HT-29 (cell line): Measurements from ENCODE around the gene PDE7B. TPM values are rescaled to one million over a fixed set of nuclear protein-coding genes. Genes with fewer than 3 reads are reported as not detected.

ENCODE experiments used
- DNase-seq: peaks from one replicate; pipeline ENCODE4 v3.0.0-alpha.2; 2015; ENCODE audit warnings: low spot score
- total RNA-seq: library from RNA; depleted of rRNA; stranded (reverse); fragments of >200 nt; shearing (Covaris generic); gene quantifications from 2 replicates; pipeline ENCODE4 v1.2.3, GENCODE V29; 2014

The PDE7B gene
- total RNA-seq, 1 experiment from 2014 or later: not detected

GRCh38 chr6:135985471-135985870 lies 134.0 kb downstream of the PDE7B start:
- DNase-seq: no peak

GRCh38 chr6:135987226-135987625 lies 135.7 kb downstream of the PDE7B start:
- DNase-seq: no peak

- DNase-seq: no peak
Measured at GRCh38 chr6:135990439-135990838, 138.9 kb downstream of the PDE7B start.

- DNase-seq: no peak
Measured at GRCh38 chr6:135990855-135991464, 139.5 kb downstream of the PDE7B start.

- no peak for DNase-seq
Measured at GRCh38 chr6:135992739-135993138, 141.2 kb downstream of the PDE7B start.

- no peak for DNase-seq
Measured at GRCh38 chr6:135993361-135993760, 141.9 kb downstream of the PDE7B start.

GRCh38 chr6:135994857-135995544 lies 143.5 kb downstream of the PDE7B start:
- no peak for DNase-seq

- DNase-seq: no peak
Measured at GRCh38 chr6:135995545-135995898, 144.0 kb downstream of the PDE7B start.

- DNase-seq: no peak
Measured at GRCh38 chr6:135996668-135997067, 145.2 kb downstream of the PDE7B start.

- DNase-seq: no peak
Measured at GRCh38 chr6:135999393-135999792, 147.9 kb downstream of the PDE7B start.

GRCh38 chr6:136007345-136007744 lies 155.8 kb downstream of the PDE7B start:
- no peak for DNase-seq

- DNase-seq: no peak
Measured at GRCh38 chr6:136011475-136011874, 160.0 kb downstream of the PDE7B start.

GRCh38 chr6:136012198-136012887 lies 160.8 kb downstream of the PDE7B start:
- DNase-seq: no peak

GRCh38 chr6:136012943-136013342 lies 161.4 kb downstream of the PDE7B start:
- DNase-seq: no peak

GRCh38 chr6:136014454-136015437 lies 163.2 kb downstream of the PDE7B start:
- no peak for DNase-seq

- DNase-seq: no peak
Measured at GRCh38 chr6:136015531-136015930, 164.0 kb downstream of the PDE7B start.

GRCh38 chr6:136016228-136017225 lies 165.0 kb downstream of the PDE7B start:
- no peak for DNase-seq

GRCh38 chr6:136020691-136021090 lies 169.2 kb downstream of the PDE7B start:
- no peak for DNase-seq

GRCh38 chr6:136022224-136022874 lies 170.8 kb downstream of the PDE7B start:
- no peak for DNase-seq

GRCh38 chr6:136024711-136025110 lies 173.2 kb downstream of the PDE7B start:
- no peak for DNase-seq
